WTC11 (cell line): ENCODE data around the gene ATN1. TPM values are rescaled to one million over a fixed set of nuclear protein-coding genes. Genes with fewer than 3 reads are reported as not detected.

Source experiments
- ATAC-seq: fragments of 200-7000 bp; cut with Tn5 transposase; 2 replicates; pipeline ENCODE4 v1.10.0; 2021; ENCODE audit warnings: mild to moderate bottlenecking, moderate library complexity
- CTCF ChIA-PET: fragments of 300-600 bp; sonication (Branson Sonifier 250); formaldehyde crosslinking; loops from one replicate; lab custom pipeline; 2021; ENCODE audit warnings: antibody characterized with exemption; lab: Charles Lee
- POLR2A ChIA-PET: fragments of 350-600 bp; sonication (Branson Sonifier 250); formaldehyde crosslinking; loops from one replicate; lab custom pipeline; 2021; ENCODE audit warnings: antibody characterized with exemption; lab: Charles Lee
- DNase-seq: peaks from one replicate; pipeline ENCODE4 v3.0.0; 2021; ENCODE audit warnings: low spot score
- H3K27ac Mint-ChIP-seq: 2 replicates; pipeline ENCODE4 v1.8.0; 2021; ENCODE audit warnings: mixed read lengths
- H3K27me3 Mint-ChIP-seq: 2 replicates; pipeline ENCODE4 v1.8.0; 2021; ENCODE audit warnings: low read depth, mild to moderate bottlenecking, moderate library complexity, mixed read lengths
- H3K36me3 Mint-ChIP-seq: 2 replicates; pipeline ENCODE4 v1.8.0; 2021; ENCODE audit warnings: mixed read lengths
- H3K4me1 Mint-ChIP-seq: 2 replicates; pipeline ENCODE4 v1.8.0; 2022; ENCODE audit warnings: mixed read lengths
- H3K4me3 Mint-ChIP-seq: 2 replicates; pipeline ENCODE4 v1.8.0; 2021; ENCODE audit warnings: mild to moderate bottlenecking, moderate library complexity, mixed read lengths
- H3K9me3 Mint-ChIP-seq: 2 replicates; pipeline ENCODE4 v1.8.0; 2021; ENCODE audit warnings: mixed read lengths
- E2F5 ChIP-seq: sonication (generic); formaldehyde crosslinking; IDR thresholded peaks from 2 replicates; pipeline ENCODE4 v1.8.1; 2022; ENCODE audit warnings: mild to moderate bottlenecking, moderate library complexity, missing genetic modification reagents
- ELF4 ChIP-seq: sonication (generic); formaldehyde crosslinking; IDR thresholded peaks from 2 replicates; pipeline ENCODE4 v1.8.1; 2022; ENCODE audit warnings: low read depth, mild to moderate bottlenecking, moderate library complexity, missing genetic modification reagents
- GABPB1 ChIP-seq: sonication (generic); formaldehyde crosslinking; IDR thresholded peaks from 2 replicates; pipeline ENCODE4 v1.8.1; 2023; ENCODE audit warnings: mild to moderate bottlenecking, missing genetic modification reagents
- GRHL2 ChIP-seq: fragments of 250-450 bp; sonication (Bioruptor Pico); IDR thresholded peaks from 2 replicates; pipeline ENCODE4 v1.8.0; 2022; ENCODE audit warnings: mild to moderate bottlenecking, moderate library complexity; ENCODE audit not compliant: insufficient replicate concordance, severe bottlenecking
- IRF2 ChIP-seq: sonication (generic); formaldehyde crosslinking; IDR thresholded peaks from 2 replicates; pipeline ENCODE4 v1.8.0; 2022; ENCODE audit warnings: low read depth, missing genetic modification reagents, borderline replicate concordance
- MXD4 ChIP-seq: fragments of 250-450 bp; sonication (Bioruptor Pico); IDR thresholded peaks from 2 replicates; pipeline ENCODE4 v1.8.0; 2021; ENCODE audit warnings: mild to moderate bottlenecking, moderate library complexity, borderline replicate concordance
- NFATC4 ChIP-seq: fragments of 250-450 bp; sonication (Bioruptor Pico); IDR thresholded peaks from 2 replicates; pipeline ENCODE4 v1.9.0; 2021; ENCODE audit warnings: mild to moderate bottlenecking
- NFE2L1 ChIP-seq: sonication (generic); formaldehyde crosslinking; IDR thresholded peaks from 2 replicates; pipeline ENCODE4 v1.8.1; 2023; ENCODE audit warnings: missing genetic modification reagents
- NR1H2 ChIP-seq: sonication (generic); formaldehyde crosslinking; IDR thresholded peaks from 2 replicates; pipeline ENCODE4 v1.9.0; 2021; ENCODE audit warnings: mild to moderate bottlenecking, moderate library complexity, missing genetic modification reagents
- OVOL2 ChIP-seq: fragments of 250-450 bp; sonication (Bioruptor Pico); IDR thresholded peaks from 2 replicates; pipeline ENCODE4 v1.9.0; 2021; ENCODE audit warnings: mild to moderate bottlenecking, borderline replicate concordance
- SOX15 ChIP-seq: fragments of 250-450 bp; sonication (Bioruptor Pico); IDR thresholded peaks from 2 replicates; pipeline ENCODE4 v1.9.0; 2021; ENCODE audit warnings: mild to moderate bottlenecking
- TEAD1 ChIP-seq: sonication (generic); formaldehyde crosslinking; IDR thresholded peaks from 2 replicates; pipeline ENCODE4 v1.8.0; 2022; ENCODE audit warnings: mild to moderate bottlenecking, missing genetic modification reagents
- USF2 ChIP-seq: sonication (generic); formaldehyde crosslinking; IDR thresholded peaks from 2 replicates; pipeline ENCODE4 v1.8.1; 2023; ENCODE audit warnings: mild to moderate bottlenecking, missing genetic modification reagents, moderate library complexity
- ZBTB21 ChIP-seq: sonication (generic); formaldehyde crosslinking; IDR thresholded peaks from 2 replicates; pipeline ENCODE4 v1.8.1; 2023; ENCODE audit warnings: mild to moderate bottlenecking, missing genetic modification reagents, borderline replicate concordance
- ZBTB43 ChIP-seq: sonication (generic); formaldehyde crosslinking; IDR thresholded peaks from 2 replicates; pipeline ENCODE4 v1.8.1; 2023; ENCODE audit warnings: mild to moderate bottlenecking, missing genetic modification reagents
- ZNF121 ChIP-seq: sonication (generic); formaldehyde crosslinking; IDR thresholded peaks from 2 replicates; pipeline ENCODE4 v1.8.0; 2023; ENCODE audit warnings: missing genetic modification reagents
- ZNF281 ChIP-seq: sonication (generic); formaldehyde crosslinking; IDR thresholded peaks from 2 replicates; pipeline ENCODE4 v1.8.0; 2023; ENCODE audit warnings: mild to moderate bottlenecking, missing genetic modification reagents
- ZNF425 ChIP-seq: fragments of 250-450 bp; sonication (Bioruptor Pico); conservative IDR thresholded peaks from 2 replicates; pipeline ENCODE4 v1.9.0; 2021; ENCODE audit warnings: mild to moderate bottlenecking
- total RNA-seq: library from RNA; stranded (reverse); gene quantifications from 3 replicates; pipeline ENCODE4 v1.2.3, GENCODE V29; 2021
- TF ChIP-seq, protein P1 (sequence below): sonication (generic); formaldehyde crosslinking; IDR thresholded peaks from 2 replicates; pipeline ENCODE4 v1.8.1; 2022; ENCODE audit warnings: low read depth, mild to moderate bottlenecking, moderate library complexity, missing genetic modification reagents, borderline replicate concordance
- TF ChIP-seq, protein P2 (sequence below): sonication (generic); formaldehyde crosslinking; IDR thresholded peaks from 2 replicates; pipeline ENCODE4 v1.8.1; 2022; ENCODE audit warnings: missing genetic modification reagents, borderline replicate concordance

Gene ATN1
- total RNA-seq, 1 experiment from 2014 or later = 87.1 TPM

GRCh38 chr12:6932766-6933165 is 5.0 kb downstream of the ATN1 start:
- ChIA-PET POLR2A (interaction anchor here (0.7 kb wide), 1 partner anchor 543 kb away, joined by 4 read pairs; no protein-coding TSS in a partner anchor), CTCF (no interaction called here)
- DNase-seq (no peak), ATAC-seq (no peak)
- no peak for TF ChIP-seq ZBTB43
- no peak for TF ChIP-seq GABPB1 (CRISPR knock-in tag)
- no peak for TF ChIP-seq NR1H2 (CRISPR knock-in tag)
- no peak for TF ChIP-seq MXD4 (CRISPR knock-in tag)
- no peak for TF ChIP-seq NFE2L1
- no peak for TF ChIP-seq OVOL2 (CRISPR knock-in tag)
- no peak for TF ChIP-seq ZNF281
- no peak for TF ChIP-seq ZNF121 (CRISPR knock-in tag)
- no peak for TF ChIP-seq ZNF425 (CRISPR knock-in tag)
- no peak for TF ChIP-seq IRF2 (CRISPR knock-in tag)
- TF ChIP-seq, protein P1, sequence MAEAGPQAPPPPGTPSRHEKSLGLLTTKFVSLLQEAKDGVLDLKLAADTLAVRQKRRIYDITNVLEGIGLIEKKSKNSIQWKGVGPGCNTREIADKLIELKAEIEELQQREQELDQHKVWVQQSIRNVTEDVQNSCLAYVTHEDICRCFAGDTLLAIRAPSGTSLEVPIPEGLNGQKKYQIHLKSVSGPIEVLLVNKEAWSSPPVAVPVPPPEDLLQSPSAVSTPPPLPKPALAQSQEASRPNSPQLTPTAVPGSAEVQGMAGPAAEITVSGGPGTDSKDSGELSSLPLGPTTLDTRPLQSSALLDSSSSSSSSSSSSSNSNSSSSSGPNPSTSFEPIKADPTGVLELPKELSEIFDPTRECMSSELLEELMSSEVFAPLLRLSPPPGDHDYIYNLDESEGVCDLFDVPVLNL (CRISPR knock-in tag) = no peak
- TF ChIP-seq E2F5 (CRISPR knock-in tag) = no peak
- no peak for TF ChIP-seq USF2
- no peak for TF ChIP-seq GRHL2 (CRISPR knock-in tag)
- TF ChIP-seq, protein P2, sequence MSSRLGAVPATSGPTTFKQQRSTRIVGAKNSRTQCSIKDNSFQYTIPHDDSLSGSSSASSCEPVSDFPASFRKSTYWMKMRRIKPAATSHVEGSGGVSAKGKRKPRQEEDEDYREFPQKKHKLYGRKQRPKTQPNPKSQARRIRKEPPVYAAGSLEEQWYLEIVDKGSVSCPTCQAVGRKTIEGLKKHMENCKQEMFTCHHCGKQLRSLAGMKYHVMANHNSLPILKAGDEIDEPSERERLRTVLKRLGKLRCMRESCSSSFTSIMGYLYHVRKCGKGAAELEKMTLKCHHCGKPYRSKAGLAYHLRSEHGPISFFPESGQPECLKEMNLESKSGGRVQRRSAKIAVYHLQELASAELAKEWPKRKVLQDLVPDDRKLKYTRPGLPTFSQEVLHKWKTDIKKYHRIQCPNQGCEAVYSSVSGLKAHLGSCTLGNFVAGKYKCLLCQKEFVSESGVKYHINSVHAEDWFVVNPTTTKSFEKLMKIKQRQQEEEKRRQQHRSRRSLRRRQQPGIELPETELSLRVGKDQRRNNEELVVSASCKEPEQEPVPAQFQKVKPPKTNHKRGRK (CRISPR knock-in tag) = no peak
- no peak for TF ChIP-seq ZBTB21 (CRISPR knock-in tag)
- TF ChIP-seq TEAD1 = no peak
- no peak for TF ChIP-seq ELF4 (CRISPR knock-in tag)
- TF ChIP-seq SOX15 (CRISPR knock-in tag) = no peak
- no peak for TF ChIP-seq NFATC4 (CRISPR knock-in tag)
- H3K27ac Mint-ChIP-seq = no peak overlapping the region
- no peak overlapping the region for H3K4me3 Mint-ChIP-seq
- no peaks in the 10 kb centered on the region for H3K27me3 Mint-ChIP-seq
- H3K36me3 Mint-ChIP-seq = peaks cover 31% of the 10 kb centered on the region
- H3K4me1 Mint-ChIP-seq = peaks cover 30% of the 10 kb centered on the region
- no peaks in the 10 kb centered on the region for H3K9me3 Mint-ChIP-seq
